SK-N-SH (cell line): ENCODE results near the gene ACTN4. TPM values are rescaled to one million over a fixed set of nuclear protein-coding genes. Genes with fewer than 3 reads are reported as not detected.
A peak's percentile ranks its signal among the peaks of the same experiment; 100 is the strongest.
"Not testable (repeated sequence)": the region's sequence is repeated elsewhere in the genome, so short reads cannot be mapped to it uniquely, and the experiment has no call there.

ENCODE experiments used
- CTCF ChIA-PET: fragments of 300-600, 350-600 bp; formaldehyde crosslinking; extraction: SDS; loops from one replicate; lab custom pipeline; 2021; lab: Yijun Ruan, JAX
- POLR2A ChIA-PET: fragments of 350-600 bp; sonication (Branson Sonifier 250); formaldehyde crosslinking; extraction: SDS; loops from one replicate; lab custom pipeline; 2020; ENCODE audit warnings: antibody characterized with exemption, inconsistent platforms; lab: Yijun Ruan, JAX
- DNase-seq: peaks from one replicate; pipeline ENCODE4 v3.0.0; 2012
- H2AFZ ChIP-seq: fragments of 200-600 bp; sonication (generic); 2 replicates; pipeline ENCODE4 v1.8.1; 2016; ENCODE audit warnings: antibody characterized with exemption, mild to moderate bottlenecking, low read depth
- H3F3A ChIP-seq: fragments of 200-600 bp; sonication (generic); replicated peaks from 2 replicates; pipeline ENCODE3; 2016; ENCODE audit warnings: antibody characterized with exemption, mild to moderate bottlenecking; ENCODE audit not compliant: insufficient read depth
- H3K27ac ChIP-seq, 2 experiments: fragments of 200-500 bp in 1 of 2; fragments of 200-600 bp in 1 of 2; sonication (Bioruptor generic) in 1 of 2; sonication (generic), shearing (Covaris generic) in 1 of 2; 2 replicates each; pipeline versions ENCODE4 v1.5.1 to v1.6.1; 2014 to 2016; ENCODE audit warnings: low read depth in 2 of 2, inconsistent platforms in 1 of 2, low read length in 1 of 2, mild to moderate bottlenecking in 1 of 2, mixed read lengths in 1 of 2
- H3K27me3 ChIP-seq: fragments of 200-600 bp; sonication (generic), shearing (Covaris generic); 2 replicates; pipeline ENCODE4 v1.6.1; 2016; ENCODE audit warnings: mixed run types; ENCODE audit not compliant: insufficient read depth
- H3K36me3 ChIP-seq, 2 experiments: fragments of 200-500 bp in 1 of 2; fragments of 200-600 bp in 1 of 2; sonication (Bioruptor generic) in 1 of 2; sonication (generic) in 1 of 2; replicated peaks in 1 of 2; 2 replicates each; pipeline versions ENCODE3 to v1.5.1; 2014 to 2016; ENCODE audit warnings: low read length in 1 of 2, mild to moderate bottlenecking in 1 of 2; ENCODE audit not compliant: insufficient read depth in 2 of 2, control insufficient read depth in 1 of 2
- H3K4me1 ChIP-seq, 2 experiments: fragments of 200-500 bp in 1 of 2; fragments of 200-600 bp in 1 of 2; sonication (Bioruptor generic) in 1 of 2; sonication (generic), shearing (Covaris generic) in 1 of 2; 2 replicates each; pipeline versions ENCODE4 v1.5.1 to v1.6.1; 2014 to 2016; ENCODE audit warnings: low read depth in 1 of 2, low read length in 1 of 2, mixed run types in 1 of 2; ENCODE audit not compliant: insufficient read depth in 2 of 2, control insufficient read depth in 1 of 2
- H3K4me2 ChIP-seq: fragments of 200-600 bp; sonication (generic), shearing (Covaris generic); 2 replicates; pipeline ENCODE4 v1.6.1; 2017; ENCODE audit warnings: mixed run types
- H3K4me3 ChIP-seq, 2 experiments: fragments of 200-500 bp in 1 of 2; fragments of 200-600 bp in 1 of 2; sonication (Bioruptor generic) in 1 of 2; sonication (generic), shearing (Covaris generic) in 1 of 2; 2 replicates each; pipeline versions ENCODE4 v1.5.1 to v1.8.1; 2014 to 2016; ENCODE audit warnings: low read depth in 2 of 2, inconsistent platforms in 1 of 2, low read length in 1 of 2, mild to moderate bottlenecking in 1 of 2, mixed read lengths in 1 of 2, moderate library complexity in 1 of 2
- H3K79me2 ChIP-seq: fragments of 200-600 bp; sonication (generic); 2 replicates; pipeline ENCODE4 v1.8.1; 2017; ENCODE audit warnings: mild to moderate bottlenecking; ENCODE audit not compliant: insufficient read depth
- H3K9ac ChIP-seq: fragments of 200-600 bp; sonication (generic); 2 replicates; pipeline ENCODE4 v1.6.1; 2017; ENCODE audit warnings: mixed run types
- H3K9me2 ChIP-seq: fragments of 200-600 bp; sonication (generic); 2 replicates; pipeline ENCODE4 v1.6.1; 2017; ENCODE audit warnings: mixed run types
- H3K9me3 ChIP-seq: fragments of 200-600 bp; sonication (generic); 2 replicates; pipeline ENCODE4 v1.6.1; 2017; ENCODE audit warnings: mixed run types, mild to moderate bottlenecking, moderate library complexity
- H4K20me1 ChIP-seq: fragments of 200-600 bp; sonication (generic); 2 replicates; pipeline ENCODE4 v1.6.1; 2017; ENCODE audit warnings: mild to moderate bottlenecking, mixed run types; ENCODE audit not compliant: insufficient read depth
- EZH2phosphoT487 ChIP-seq: fragments of 200-600 bp; sonication (generic); IDR thresholded peaks from 2 replicates; pipeline ENCODE4 v1.6.1; 2017; ENCODE audit warnings: low read depth, mixed run types, mild to moderate bottlenecking, antibody characterized with exemption, moderate library complexity, borderline replicate concordance
- FOXJ3 ChIP-seq: sonication (generic); formaldehyde crosslinking; IDR thresholded peaks from 2 replicates; pipeline ENCODE4 v1.5.1; 2020; ENCODE audit warnings: mild to moderate bottlenecking, missing genetic modification reagents
- GABPA ChIP-seq: IDR thresholded peaks from 2 replicates; pipeline ENCODE4 v1.4.0; 2012; ENCODE audit warnings: low read depth, mild to moderate bottlenecking
- GATA2 ChIP-seq: sonication (generic); formaldehyde crosslinking; IDR thresholded peaks from 2 replicates; pipeline ENCODE4 v1.5.0; 2020; ENCODE audit warnings: mild to moderate bottlenecking, missing genetic modification reagents
- JUND ChIP-seq: IDR thresholded peaks from 2 replicates; pipeline ENCODE4 v1.4.0; 2012
- MEF2A ChIP-seq: IDR thresholded peaks from 2 replicates; pipeline ENCODE4 v1.4.0; 2012; ENCODE audit warnings: low read depth, borderline replicate concordance
- MXI1 ChIP-seq: IDR thresholded peaks from 2 replicates; pipeline ENCODE4 v1.6.1; 2012; ENCODE audit warnings: mild to moderate bottlenecking, low read depth, low read length, improper control_type of control experiment
- NFIC ChIP-seq: IDR thresholded peaks from 2 replicates; pipeline ENCODE4 v1.4.0; 2012; ENCODE audit warnings: borderline replicate concordance
- NRF1 ChIP-seq: IDR thresholded peaks from 2 replicates; pipeline ENCODE4 v1.6.1; 2012; ENCODE audit warnings: low read depth, mild to moderate bottlenecking, low read length
- POLR2AphosphoS5 ChIP-seq: IDR thresholded peaks from 2 replicates; pipeline ENCODE4 v1.6.1; 2012; ENCODE audit warnings: low read depth, low read length
- RAD21 ChIP-seq: IDR thresholded peaks from 2 replicates; pipeline ENCODE4 v1.6.1; 2012; ENCODE audit warnings: mild to moderate bottlenecking, low read length
- RCOR1 ChIP-seq: fragments of 150-350 bp; IDR thresholded peaks from 2 replicates; pipeline ENCODE4 v1.6.1; 2017; ENCODE audit warnings: antibody characterized with exemption, low read length
- SIN3A ChIP-seq: IDR thresholded peaks from 2 replicates; pipeline ENCODE4 v1.6.1; 2012; ENCODE audit warnings: low read depth, mild to moderate bottlenecking, low read length, moderate library complexity, borderline replicate concordance
- SMC3 ChIP-seq: IDR thresholded peaks from 2 replicates; pipeline ENCODE4 v1.6.1; 2012; ENCODE audit warnings: low read depth, low read length, improper control_type of control experiment
- TCF12 ChIP-seq: IDR thresholded peaks from 2 replicates; pipeline ENCODE4 v1.4.0; 2012
- YY1 ChIP-seq: IDR thresholded peaks from 2 replicates; pipeline ENCODE4 v1.4.0; 2012; ENCODE audit warnings: low read depth, mild to moderate bottlenecking
- WGBS: methylation state at CpG from one replicate; pipeline ENCODE4 v1.1.6; 2017; ENCODE audit warnings: low lambda C conversion rate; 5-methylcytosine and 5-hydroxymethylcytosine counted together
- polyA plus RNA-seq, 3 experiments: library from polyadenylated mRNA; depleted of rRNA; stranded (reverse); fragments of >200 nt; gene quantifications; 2 replicates each; pipeline ENCODE4 v1.2.3, GENCODE V29; 2012
- TF ChIP-seq, protein P1 (sequence below): fragments of 150-350 bp; IDR thresholded peaks from 2 replicates; pipeline ENCODE4 v1.6.1; 2016; ENCODE audit warnings: mild to moderate bottlenecking, low read depth, low read length
- TF ChIP-seq, protein P2 (sequence below): IDR thresholded peaks from 2 replicates; pipeline ENCODE4 v1.4.0; 2012; ENCODE audit warnings: low read depth
- TF ChIP-seq, protein P3 (sequence below): IDR thresholded peaks from 2 replicates; pipeline ENCODE4 v1.4.0; 2012; ENCODE audit warnings: low read depth, borderline replicate concordance
- TF ChIP-seq, protein P4 (sequence below): fragments of 150-350 bp; IDR thresholded peaks from 2 replicates; pipeline ENCODE4 v1.6.1; 2017; ENCODE audit warnings: antibody characterized with exemption, low read length, low read depth, borderline replicate concordance

ACTN4 gene
- polyA plus RNA-seq, 1 of the 3 experiments (the other 2 are of a cell fraction), result 598 TPM

DNA sequence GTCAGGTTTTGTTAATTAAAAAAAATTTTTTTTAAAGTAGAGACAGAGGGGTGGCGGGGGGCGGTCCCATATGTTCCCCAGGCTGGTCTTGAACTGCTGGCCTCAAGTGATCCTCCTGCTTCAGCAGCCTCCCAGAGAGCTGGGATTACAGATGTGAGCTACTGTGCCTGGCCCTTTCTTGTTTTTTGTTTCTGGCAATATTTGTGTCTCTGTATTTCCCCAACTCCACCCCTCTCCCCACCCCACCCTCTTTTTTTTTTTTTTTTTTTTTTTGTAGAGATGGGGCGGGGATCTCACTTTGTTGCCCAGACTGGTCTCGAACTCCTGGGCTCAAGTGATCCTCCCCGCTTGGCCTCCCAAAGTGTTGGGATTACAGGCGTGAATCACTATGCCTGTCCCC lies 97.4 kb downstream of the ACTN4 start:
- Histone ChIP-seq H3K4me2 (no peak overlapping the region), H3K9me3 (no peaks in the 10 kb centered on the region), H3K36me3 (no peaks in the 10 kb centered on the region), H3K4me3 (no peak overlapping the region), H3K4me1 (no peaks in the 10 kb centered on the region), H3K79me2 (no peaks in the 10 kb centered on the region), H3K9ac (no peak overlapping the region), H3K27ac (no peak overlapping the region)
- TF ChIP-seq RAD21, result no peak
- no peak for TF ChIP-seq MEF2A
- no peak for TF ChIP-seq NFIC
- TF ChIP-seq POLR2AphosphoS5, result no peak
- TF ChIP-seq, protein P1, sequence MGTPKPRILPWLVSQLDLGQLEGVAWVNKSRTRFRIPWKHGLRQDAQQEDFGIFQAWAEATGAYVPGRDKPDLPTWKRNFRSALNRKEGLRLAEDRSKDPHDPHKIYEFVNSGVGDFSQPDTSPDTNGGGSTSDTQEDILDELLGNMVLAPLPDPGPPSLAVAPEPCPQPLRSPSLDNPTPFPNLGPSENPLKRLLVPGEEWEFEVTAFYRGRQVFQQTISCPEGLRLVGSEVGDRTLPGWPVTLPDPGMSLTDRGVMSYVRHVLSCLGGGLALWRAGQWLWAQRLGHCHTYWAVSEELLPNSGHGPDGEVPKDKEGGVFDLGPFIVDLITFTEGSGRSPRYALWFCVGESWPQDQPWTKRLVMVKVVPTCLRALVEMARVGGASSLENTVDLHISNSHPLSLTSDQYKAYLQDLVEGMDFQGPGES, result no peak
- TF ChIP-seq GATA2 (CRISPR knock-in tag), result no peak
- TF ChIP-seq MXI1, result no peak
- TF ChIP-seq, protein P2, sequence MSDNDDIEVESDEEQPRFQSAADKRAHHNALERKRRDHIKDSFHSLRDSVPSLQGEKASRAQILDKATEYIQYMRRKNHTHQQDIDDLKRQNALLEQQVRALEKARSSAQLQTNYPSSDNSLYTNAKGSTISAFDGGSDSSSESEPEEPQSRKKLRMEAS, result no peak
- no peak for TF ChIP-seq RCOR1
- TF ChIP-seq FOXJ3 (CRISPR knock-in tag), result no peak
- TF ChIP-seq JUND, result no peak
- no peak for TF ChIP-seq EZH2phosphoT487
- TF ChIP-seq YY1, result no peak
- TF ChIP-seq TCF12, result no peak
- TF ChIP-seq SIN3A, result no peak
- no peak for TF ChIP-seq NRF1
- TF ChIP-seq, protein P3, sequence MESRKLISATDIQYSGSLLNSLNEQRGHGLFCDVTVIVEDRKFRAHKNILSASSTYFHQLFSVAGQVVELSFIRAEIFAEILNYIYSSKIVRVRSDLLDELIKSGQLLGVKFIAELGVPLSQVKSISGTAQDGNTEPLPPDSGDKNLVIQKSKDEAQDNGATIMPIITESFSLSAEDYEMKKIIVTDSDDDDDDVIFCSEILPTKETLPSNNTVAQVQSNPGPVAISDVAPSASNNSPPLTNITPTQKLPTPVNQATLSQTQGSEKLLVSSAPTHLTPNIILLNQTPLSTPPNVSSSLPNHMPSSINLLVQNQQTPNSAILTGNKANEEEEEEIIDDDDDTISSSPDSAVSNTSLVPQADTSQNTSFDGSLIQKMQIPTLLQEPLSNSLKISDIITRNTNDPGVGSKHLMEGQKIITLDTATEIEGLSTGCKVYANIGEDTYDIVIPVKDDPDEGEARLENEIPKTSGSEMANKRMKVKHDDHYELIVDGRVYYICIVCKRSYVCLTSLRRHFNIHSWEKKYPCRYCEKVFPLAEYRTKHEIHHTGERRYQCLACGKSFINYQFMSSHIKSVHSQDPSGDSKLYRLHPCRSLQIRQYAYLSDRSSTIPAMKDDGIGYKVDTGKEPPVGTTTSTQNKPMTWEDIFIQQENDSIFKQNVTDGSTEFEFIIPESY, result no peak
- TF ChIP-seq SMC3, result no peak
- TF ChIP-seq, all 33 proteins: peak for 0
- ChIA-PET POLR2A (no interaction called here), CTCF (interaction anchor here (1.1 kb wide), 1 partner anchor 15 kb away, joined by 4 read pairs; no protein-coding TSS in a partner anchor)
- Histone ChIP-seq H2AFZ (no peak overlapping the region), H4K20me1 (no peaks in the 10 kb centered on the region), H3K9me2 (no peaks in the 10 kb centered on the region), H3K27me3 (no peaks in the 10 kb centered on the region), H3F3A (no peaks in the 10 kb centered on the region)
- WGBS, result 90% methylated on average over 6 of the region's 6 CpGs
- no peak for DNase-seq

DNA sequence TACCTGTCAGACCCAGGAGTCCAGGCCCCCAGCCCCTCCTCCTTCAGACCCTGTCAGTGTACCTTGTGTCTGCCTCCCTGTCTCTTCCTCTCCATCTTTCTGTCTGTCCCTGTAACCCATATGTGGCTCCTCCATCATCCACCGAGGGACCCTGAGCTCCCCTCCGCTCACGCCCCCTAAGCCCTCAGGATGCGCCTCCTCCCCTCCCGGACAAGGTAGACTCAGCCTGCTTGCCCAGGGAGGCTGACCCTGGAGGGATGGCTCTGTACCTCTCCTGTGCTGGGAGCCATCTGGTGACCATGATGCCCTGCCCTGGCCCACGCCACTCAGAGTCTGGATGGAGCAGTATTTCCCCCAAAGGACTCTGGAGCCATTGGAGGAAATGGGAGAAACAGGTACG lies 97.9 kb downstream of the ACTN4 start:
- POLR2A ChIA-PET, result no interaction called here
- no peak overlapping the region for H3K27ac ChIP-seq
- CTCF ChIA-PET, result no interaction called here
- H3K4me1 ChIP-seq, result no peaks in the 10 kb centered on the region
- DNase-seq, result peak; percentile 24
- no peaks in the 10 kb centered on the region for H3F3A ChIP-seq
- no peaks in the 10 kb centered on the region for H3K9me3 ChIP-seq
- H2AFZ ChIP-seq, result no peak overlapping the region
- WGBS, result 85% methylated on average over 6 of the region's 7 CpGs
- H3K36me3 ChIP-seq, result no peaks in the 10 kb centered on the region
- H3K4me2 ChIP-seq, result no peak overlapping the region
- H4K20me1 ChIP-seq, result no peaks in the 10 kb centered on the region
- no peaks in the 10 kb centered on the region for H3K9me2 ChIP-seq
- no peak for TF ChIP-seq RAD21
- TF ChIP-seq GABPA, result no peak
- TF ChIP-seq, protein P2, result no peak
- TF ChIP-seq, protein P4, sequence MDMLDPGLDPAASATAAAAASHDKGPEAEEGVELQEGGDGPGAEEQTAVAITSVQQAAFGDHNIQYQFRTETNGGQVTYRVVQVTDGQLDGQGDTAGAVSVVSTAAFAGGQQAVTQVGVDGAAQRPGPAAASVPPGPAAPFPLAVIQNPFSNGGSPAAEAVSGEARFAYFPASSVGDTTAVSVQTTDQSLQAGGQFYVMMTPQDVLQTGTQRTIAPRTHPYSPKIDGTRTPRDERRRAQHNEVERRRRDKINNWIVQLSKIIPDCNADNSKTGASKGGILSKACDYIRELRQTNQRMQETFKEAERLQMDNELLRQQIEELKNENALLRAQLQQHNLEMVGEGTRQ, result no peak
- TF ChIP-seq NFIC, result no peak
- no peak for TF ChIP-seq SMC3
- no peaks in the 10 kb centered on the region for H3K79me2 ChIP-seq
- no peak overlapping the region for H3K4me3 ChIP-seq
- no peak overlapping the region for H3K9ac ChIP-seq
- H3K27me3 ChIP-seq, result no peaks in the 10 kb centered on the region

DNA sequence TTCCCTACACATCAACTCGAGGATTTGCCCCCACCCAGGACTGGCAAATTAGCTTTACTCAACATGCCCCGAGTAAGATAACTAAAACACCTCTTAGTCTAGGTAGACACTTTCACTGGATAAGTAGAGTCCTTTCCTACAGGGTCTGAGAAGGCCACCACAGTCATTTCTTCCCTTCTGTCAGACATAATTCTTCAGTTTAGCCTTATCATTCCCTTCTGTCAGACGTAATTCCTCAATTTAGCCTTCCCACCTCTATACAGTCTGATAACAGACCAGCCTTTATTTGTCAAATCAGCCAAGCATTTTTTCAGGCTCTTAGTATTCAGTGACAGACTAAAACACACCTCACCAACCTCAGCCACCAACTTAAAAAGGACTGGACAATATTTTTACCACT lies 106.3 kb downstream of the ACTN4 start:
- H3K9ac ChIP-seq, H3K27ac ChIP-seq, H2AFZ ChIP-seq, H3F3A ChIP-seq, H4K20me1 ChIP-seq, DNase-seq, H3K4me2 ChIP-seq, H3K27me3 ChIP-seq, H3K9me2 ChIP-seq, CTCF ChIA-PET, POLR2A ChIA-PET, H3K4me3 ChIP-seq, H3K4me1 ChIP-seq, H3K9me3 ChIP-seq, H3K79me2 ChIP-seq, H3K36me3 ChIP-seq: not testable (repeated sequence)
- 69% methylated on average over 3 of the region's 3 CpGs for WGBS
